NOMO-1 treated with DMSO at 0.1 percent for 48 hours (cell line): ENCODE data around the gene NEURL3.
"Not testable (repeated sequence)": the region's sequence is repeated elsewhere in the genome, so short reads cannot be mapped to it uniquely, and the experiment has no call there.

Experiments used
- DNase-seq: peaks from one replicate; lab custom pipeline; 2025; ENCODE audit not compliant: unreplicated experiment; lab: John Stamatoyannopoulos, UW

Gene NEURL3

GRCh38 chr2:96508521-96509113, 3.5 kb upstream of the NEURL3 start:
- DNase-seq: no peak

- peak; percentile 48 for DNase-seq
These were observed 2.9 kb upstream of the NEURL3 start for GRCh38 chr2:96507957-96508520.

- no peak for DNase-seq
These were observed 1.7 kb upstream of the NEURL3 start for GRCh38 chr2:96506907-96507240.

- DNase-seq: no peak
These were observed 1.1 kb upstream of the NEURL3 start for GRCh38 chr2:96506016-96506906.

GRCh38 chr2:96503637-96504243, 1.4 kb downstream of the NEURL3 start:
- DNase-seq: no peak

- DNase-seq: no peak
These were observed 2.1 kb downstream of the NEURL3 start for GRCh38 chr2:96502891-96503636.

GRCh38 chr2:96501886-96502810, 3.0 kb downstream of the NEURL3 start:
- no peak for DNase-seq

GRCh38 chr2:96501471-96501874, 3.7 kb downstream of the NEURL3 start:
- DNase-seq: no peak

- DNase-seq: no peak
These were observed 4.6 kb downstream of the NEURL3 start for GRCh38 chr2:96500385-96501066.

- no peak for DNase-seq
These were observed 5.8 kb downstream of the NEURL3 start for GRCh38 chr2:96499061-96499960.

GRCh38 chr2:96498611-96499010, 6.5 kb downstream of the NEURL3 start:
- DNase-seq: not testable (repeated sequence)

GRCh38 chr2:96498021-96498431, 7.1 kb downstream of the NEURL3 start:
- no peak for DNase-seq

GRCh38 chr2:96495982-96496629, 9.1 kb downstream of the NEURL3 start:
- DNase-seq: no peak

- DNase-seq: no peak
These were observed 11.0 kb downstream of the NEURL3 start for GRCh38 chr2:96494188-96494587.

GRCh38 chr2:96493072-96493471, 12.1 kb downstream of the NEURL3 start:
- no peak for DNase-seq

- no peak for DNase-seq
These were observed 13.2 kb downstream of the NEURL3 start for GRCh38 chr2:96491860-96492497.

- DNase-seq: peak; percentile 65
These were observed 15.5 kb downstream of the NEURL3 start for GRCh38 chr2:96489663-96490062.
